ENCODE measurements around the gene TBC1D22A. TPM values are rescaled to one million over a fixed set of nuclear protein-coding genes. Genes with fewer than 3 reads are reported as not detected.

Gene TBC1D22A
- total and polyA plus RNA-seq, 10 of the 15 experiments (the other 5 are each of a cell fraction or from before 2014, with no cell fraction given), result 0.63 to 44.7 (median 27.4) TPM

GRCh38 chr22:47112994-47113852, 350.8 kb downstream of the TBC1D22A start (continued):
- no peak for TF ChIP-seq NRF1 (conservative IDR thresholded peaks at IDR 0.05; ENCODE audit: low read depth, low read length)
- no peak for TF ChIP-seq ZNF24 (IDR thresholded peaks at IDR 0.05)
- no peak for TF ChIP-seq EED (IDR thresholded peaks at IDR 0.05; ENCODE audit: low read depth)
- TF ChIP-seq ZBED1 (IDR thresholded peaks at IDR 0.05; ENCODE audit: borderline replicate concordance), result no peak
- no peak for TF ChIP-seq MXI1 (IDR thresholded peaks at IDR 0.05; ENCODE audit: low read depth, low read length)
- TF ChIP-seq ZSCAN29 (IDR thresholded peaks at IDR 0.05), result no peak

DNA sequence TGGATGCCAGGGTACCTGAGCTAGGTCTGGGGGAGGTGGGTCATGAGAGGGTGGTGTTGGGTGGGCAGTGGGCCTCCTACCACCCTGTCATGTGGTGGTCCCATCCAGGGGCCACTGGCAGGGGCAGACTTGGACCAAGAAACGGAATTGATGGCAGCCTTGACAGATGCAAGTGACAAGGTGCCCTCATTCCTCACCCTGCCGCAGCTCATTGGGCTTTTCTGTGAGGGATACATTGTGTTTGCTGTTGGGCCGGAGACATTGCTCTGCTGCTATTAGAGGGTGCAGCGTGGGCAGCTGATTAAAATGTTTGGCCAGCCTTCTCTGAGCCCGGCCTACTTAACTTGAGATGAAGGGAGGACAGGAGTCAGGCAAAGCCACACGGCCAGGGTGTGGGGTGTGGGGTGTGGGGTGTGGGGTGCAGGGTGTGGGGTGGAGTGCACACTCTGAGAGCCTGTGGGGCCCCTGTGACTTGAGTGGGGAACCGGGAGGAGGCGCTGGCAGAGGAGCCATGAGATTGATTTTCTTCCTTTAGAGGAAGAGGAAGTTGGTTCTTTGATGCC, 351.5 kb downstream of the TBC1D22A start:
- Histone ChIP-seq H3K9ac (ENCODE audit: control insufficient read depth, insufficient read depth, low read length) (no peak overlapping the region), H3K9me3 (replicated peaks; ENCODE audit: control insufficient read depth, insufficient read depth, low read length) (no peaks in the 10 kb centered on the region), H3K79me2 (ENCODE audit: control insufficient read depth, insufficient read depth, low read length) (no peaks in the 10 kb centered on the region), H3K36me3 (ENCODE audit: control insufficient read depth in 2 of 2, insufficient read depth in 2 of 2, low read length in 1 of 2) (peaks cover 0 to 4% of the 10 kb centered on the region in 2 experiments; a peak in 2 of 4 replicates), H3K27ac (ENCODE audit: control insufficient read depth, insufficient read depth) (no peak overlapping the region), H3K4me1 (ENCODE audit: control insufficient read depth, insufficient read depth, low read length) (no peaks in the 10 kb centered on the region), H3K4me2 (ENCODE audit: control insufficient read depth, insufficient read depth) (no peak overlapping the region), H3K27me3 (replicated peaks in 1 of 2; ENCODE audit: control insufficient read depth in 2 of 2, insufficient read depth in 2 of 2, low read length in 1 of 2) (no peaks in the 10 kb centered on the region), H4K20me1 (ENCODE audit: control insufficient read depth, insufficient read depth) (no peaks in the 10 kb centered on the region), H2AFZ (ENCODE audit: control insufficient read depth, low read depth, low read length) (no peak overlapping the region), H3K4me3 (no peak overlapping the region)
- FAIRE-seq (no peak), DNase-seq (ENCODE audit: low read depth, low spot score) (no peak), ATAC-seq (no peak)
- TF ChIP-seq RUNX3 (IDR thresholded peaks at IDR 0.05; ENCODE audit: low read length), result no peak
- TF ChIP-seq KDM1A (IDR thresholded peaks at IDR 0.05; ENCODE audit: borderline replicate concordance), result no peak
- no peak for TF ChIP-seq MEF2A (IDR thresholded peaks at IDR 0.05; ENCODE audit: insufficient read depth, low read depth, low read length)
- TF ChIP-seq CBX3 (IDR thresholded peaks at IDR 0.05; ENCODE audit: borderline replicate concordance, low read depth), result no peak
- no peak for TF ChIP-seq GATAD2B (conservative IDR thresholded peaks at IDR 0.05; ENCODE audit: low read depth)
- TF ChIP-seq, protein P1, sequence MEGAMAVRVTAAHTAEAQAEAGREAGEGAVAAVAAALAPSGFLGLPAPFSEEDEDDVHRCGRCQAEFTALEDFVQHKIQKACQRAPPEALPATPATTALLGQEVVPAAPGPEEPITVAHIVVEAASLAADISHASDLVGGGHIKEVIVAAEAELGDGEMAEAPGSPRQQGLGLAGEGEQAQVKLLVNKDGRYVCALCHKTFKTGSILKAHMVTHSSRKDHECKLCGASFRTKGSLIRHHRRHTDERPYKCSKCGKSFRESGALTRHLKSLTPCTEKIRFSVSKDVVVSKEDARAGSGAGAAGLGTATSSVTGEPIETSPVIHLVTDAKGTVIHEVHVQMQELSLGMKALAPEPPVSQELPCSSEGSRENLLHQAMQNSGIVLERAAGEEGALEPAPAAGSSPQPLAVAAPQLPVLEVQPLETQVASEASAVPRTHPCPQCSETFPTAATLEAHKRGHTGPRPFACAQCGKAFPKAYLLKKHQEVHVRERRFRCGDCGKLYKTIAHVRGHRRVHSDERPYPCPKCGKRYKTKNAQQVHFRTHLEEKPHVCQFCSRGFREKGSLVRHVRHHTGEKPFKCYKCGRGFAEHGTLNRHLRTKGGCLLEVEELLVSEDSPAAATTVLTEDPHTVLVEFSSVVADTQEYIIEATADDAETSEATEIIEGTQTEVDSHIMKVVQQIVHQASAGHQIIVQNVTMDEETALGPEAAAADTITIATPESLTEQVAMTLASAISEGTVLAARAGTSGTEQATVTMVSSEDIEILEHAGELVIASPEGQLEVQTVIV (IDR thresholded peaks at IDR 0.05; ENCODE audit: borderline replicate concordance, partially characterized antibody), result no peak
- no peak for TF ChIP-seq RB1 (IDR thresholded peaks at IDR 0.05; ENCODE audit: borderline replicate concordance)
- no peak for TF ChIP-seq RBBP5 (conservative IDR thresholded peaks at IDR 0.05)
- TF ChIP-seq SMARCA5 (IDR thresholded peaks at IDR 0.05), result no peak
- no peak for TF ChIP-seq ZZZ3 (IDR thresholded peaks at IDR 0.05; ENCODE audit: control insufficient read depth, insufficient read length, low read depth)
- TF ChIP-seq, protein P2, sequence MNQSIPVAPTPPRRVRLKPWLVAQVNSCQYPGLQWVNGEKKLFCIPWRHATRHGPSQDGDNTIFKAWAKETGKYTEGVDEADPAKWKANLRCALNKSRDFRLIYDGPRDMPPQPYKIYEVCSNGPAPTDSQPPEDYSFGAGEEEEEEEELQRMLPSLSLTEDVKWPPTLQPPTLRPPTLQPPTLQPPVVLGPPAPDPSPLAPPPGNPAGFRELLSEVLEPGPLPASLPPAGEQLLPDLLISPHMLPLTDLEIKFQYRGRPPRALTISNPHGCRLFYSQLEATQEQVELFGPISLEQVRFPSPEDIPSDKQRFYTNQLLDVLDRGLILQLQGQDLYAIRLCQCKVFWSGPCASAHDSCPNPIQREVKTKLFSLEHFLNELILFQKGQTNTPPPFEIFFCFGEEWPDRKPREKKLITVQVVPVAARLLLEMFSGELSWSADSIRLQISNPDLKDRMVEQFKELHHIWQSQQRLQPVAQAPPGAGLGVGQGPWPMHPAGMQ (IDR thresholded peaks at IDR 0.05; ENCODE audit: borderline replicate concordance), result no peak
- no TSS peak for BruUV-seq (replicated peaks)
- in situ Hi-C loops (cut with MboI) (no loop called here), intact Hi-C loops (cut with micrococcal nuclease; ENCODE audit: unreplicated experiment) (no loop called here)
- POLR2A ChIA-PET, result no interaction called here
- SMC1A ChIA-PET (ENCODE audit: uncharacterized antibody, unreplicated experiment), result no interaction called here
- RAD21 ChIA-PET (ENCODE audit: unreplicated experiment), result no interaction called here
- CTCF ChIA-PET, result no interaction called here
- 95% methylated on average over 5 of the region's 8 CpGs for WGBS (ENCODE audit: insufficient coverage, insufficient replicate concordance, low lambda C conversion rate, missing lambda C conversion rate)

Measured in GM12878 (cell line).